Colon (tissue), 2 donors: ENCODE results near the gene IRF7.
"Not testable (repeated sequence)": the region's sequence is repeated elsewhere in the genome, so short reads cannot be mapped to it uniquely, and the experiment has no call there.

Experiments used
- FAIRE-seq: peaks from 2 replicates; lab custom pipeline; 2012; peaks lifted over from hg19 to GRCh38; lab: Jason Lieb, UNC
- donor health status: control.
- donor health status: control.

IRF7 gene

GRCh38 chr11:579830-580601, 35.7 kb downstream of the IRF7 start:
- FAIRE-seq = no peak

- no peak for FAIRE-seq
Measured at GRCh38 chr11:578276-579035, 37.3 kb downstream of the IRF7 start.

GRCh38 chr11:577611-577894, 38.2 kb downstream of the IRF7 start:
- no peak for FAIRE-seq

- FAIRE-seq = no peak
Measured at GRCh38 chr11:576811-577610, 38.7 kb downstream of the IRF7 start.

GRCh38 chr11:575996-576768, 39.6 kb downstream of the IRF7 start, which contains the start of gene PHRF1:
TSS of gene PHRF1 (plus strand) at chr11:576470. CDS start at chr11:581513, 5,043 bp downstream.
- no peak for FAIRE-seq

GRCh38 chr11:575313-575995, 40.3 kb downstream of the IRF7 start:
- no peak for FAIRE-seq

GRCh38 chr11:574632-575312, 41.0 kb downstream of the IRF7 start:
- FAIRE-seq = no peak

- FAIRE-seq = not testable (repeated sequence)
Measured at GRCh38 chr11:574031-574570, 41.6 kb downstream of the IRF7 start.

DNA sequence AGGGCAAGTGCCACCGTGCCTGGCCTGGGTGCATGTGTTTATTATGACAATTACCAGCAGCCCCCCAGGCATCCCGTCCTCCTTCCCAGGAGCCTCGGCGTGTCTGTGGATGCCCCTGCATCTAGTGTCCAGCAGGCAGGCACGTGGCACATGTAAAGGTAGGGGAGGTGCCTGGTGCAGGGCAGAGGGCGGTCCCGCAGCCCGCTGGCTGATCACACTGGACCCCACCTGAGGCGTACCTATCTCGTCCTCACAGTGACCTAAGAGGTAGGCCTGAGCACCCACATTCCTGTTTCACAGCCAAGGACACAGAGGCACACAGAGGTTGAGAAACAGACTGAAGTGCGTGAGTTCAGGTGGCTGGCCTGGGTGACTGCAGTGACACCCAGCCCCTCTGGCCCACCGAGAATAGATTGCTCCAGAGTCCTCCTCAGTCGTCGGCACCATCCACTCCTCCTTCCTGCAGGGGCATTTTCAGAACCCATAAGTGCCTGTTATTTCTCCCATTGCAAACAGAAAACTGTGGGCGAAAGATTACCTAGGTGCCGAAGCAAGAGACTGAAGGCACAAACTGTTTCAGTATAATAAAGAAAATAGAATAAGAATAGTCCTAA, 42.5 kb downstream of the IRF7 start:
- no peak for FAIRE-seq

DNA sequence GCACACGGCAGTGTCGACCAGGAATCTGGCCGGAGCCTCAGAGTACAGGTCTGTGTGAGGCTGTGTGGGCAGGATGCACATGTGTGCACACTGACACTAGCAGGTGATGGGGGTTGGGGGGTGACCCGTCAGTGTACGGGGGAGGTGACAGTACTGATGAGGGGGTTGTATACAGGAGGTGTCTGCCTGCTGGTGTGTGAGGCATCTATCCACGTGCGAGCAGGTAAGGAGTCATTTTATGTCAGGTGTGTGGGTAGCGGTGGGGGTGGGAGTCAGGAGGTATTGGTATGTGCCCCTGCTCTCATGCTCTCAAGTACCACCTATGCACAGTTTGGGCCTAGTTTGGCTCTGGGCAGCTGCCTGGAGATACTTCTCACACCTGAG, 44.0 kb downstream of the IRF7 start:
- no peak for FAIRE-seq

GRCh38 chr11:569158-569885, 46.4 kb downstream of the IRF7 start:
- no peak for FAIRE-seq

GRCh38 chr11:568306-569157, 47.2 kb downstream of the IRF7 start:
- no peak for FAIRE-seq

- no peak for FAIRE-seq
Measured at GRCh38 chr11:567629-568292, 48.0 kb downstream of the IRF7 start.

GRCh38 chr11:567011-567628, 48.6 kb downstream of the IRF7 start:
- FAIRE-seq = no peak

DNA sequence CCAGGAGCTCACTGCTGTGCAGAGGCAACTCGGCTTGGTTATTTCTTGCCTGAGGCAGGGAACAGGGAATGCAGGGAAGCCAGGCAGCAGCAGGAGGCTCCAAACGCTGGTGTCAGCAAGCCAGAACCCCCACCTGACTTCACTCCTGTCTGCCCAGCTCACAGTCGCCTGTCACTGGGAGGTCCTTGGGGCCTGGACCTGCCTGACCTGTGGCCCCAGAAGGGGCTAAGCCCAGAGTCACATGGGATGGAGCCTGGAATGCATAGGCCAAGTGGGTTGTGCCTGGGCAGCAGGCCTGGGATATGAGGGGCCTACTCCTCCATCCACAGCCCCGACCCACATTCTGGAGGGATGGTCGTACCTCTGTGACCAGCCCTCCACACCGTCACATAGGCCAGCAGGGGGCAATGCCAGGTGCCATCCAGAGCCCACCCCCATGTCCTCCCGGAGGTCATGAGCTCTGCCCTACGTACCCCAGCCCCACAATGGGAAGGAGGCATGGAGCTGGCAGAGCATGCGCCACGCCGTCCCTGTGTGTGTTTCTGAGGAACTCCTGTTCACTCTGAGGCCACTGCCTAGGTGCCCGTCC, 49.7 kb downstream of the IRF7 start:
- FAIRE-seq = no peak

GRCh38 chr11:563812-564578, 51.8 kb downstream of the IRF7 start:
- no peak for FAIRE-seq
